BJ (cell line): ENCODE results near the gene C19orf38. TPM values are rescaled to one million over a fixed set of nuclear protein-coding genes. Genes with fewer than 3 reads are reported as not detected.

Experiments used
- CTCF ChIA-PET: fragments of 350-600 bp; formaldehyde crosslinking; extraction: SDS; loops from one replicate; lab custom pipeline; 2021; ENCODE audit warnings: antibody characterized with exemption, inconsistent platforms; lab: Yijun Ruan, JAX
- POLR2A ChIA-PET: fragments of 300-600 bp; sonication (Branson Sonifier 250); formaldehyde crosslinking; extraction: SDS; loops from one replicate; lab custom pipeline; 2021; ENCODE audit warnings: antibody characterized with exemption; lab: Charles Lee
- DNase-seq: peaks from one replicate; pipeline ENCODE4 v3.0.0-alpha.2; 2011; ENCODE audit warnings: low read depth
- H3K27me3 ChIP-seq: 2 replicates; pipeline ENCODE4 v1.6.0; 2011; ENCODE audit warnings: low read length; ENCODE audit not compliant: control insufficient read depth, insufficient read depth
- H3K36me3 ChIP-seq: 2 replicates; pipeline ENCODE4 v1.5.1; 2011; ENCODE audit warnings: low read length; ENCODE audit not compliant: control insufficient read depth, insufficient read depth
- H3K4me3 ChIP-seq: 2 replicates; pipeline ENCODE4 v1.5.1; 2011; ENCODE audit warnings: low read depth, mild to moderate bottlenecking, control low read depth, low read length
- polyA plus RNA-seq: library from polyadenylated mRNA; depleted of rRNA; stranded (reverse); fragments of >200 nt; gene quantifications from 2 replicates; pipeline ENCODE4 v1.2.3, GENCODE V29; 2011
- TF ChIP-seq, protein P1 (sequence below): IDR thresholded peaks from 2 replicates; pipeline ENCODE4 v1.5.1; 2011; ENCODE audit warnings: low read depth, mild to moderate bottlenecking, control low read depth, inconsistent platforms, low read length, moderate library complexity; ENCODE audit not compliant: insufficient read depth

Gene C19orf38
- polyA plus RNA-seq, 1 experiment = 0.26 TPM

- DNase-seq = no peak
- POLR2A ChIA-PET = no interaction called here
- TF ChIP-seq, protein P1, sequence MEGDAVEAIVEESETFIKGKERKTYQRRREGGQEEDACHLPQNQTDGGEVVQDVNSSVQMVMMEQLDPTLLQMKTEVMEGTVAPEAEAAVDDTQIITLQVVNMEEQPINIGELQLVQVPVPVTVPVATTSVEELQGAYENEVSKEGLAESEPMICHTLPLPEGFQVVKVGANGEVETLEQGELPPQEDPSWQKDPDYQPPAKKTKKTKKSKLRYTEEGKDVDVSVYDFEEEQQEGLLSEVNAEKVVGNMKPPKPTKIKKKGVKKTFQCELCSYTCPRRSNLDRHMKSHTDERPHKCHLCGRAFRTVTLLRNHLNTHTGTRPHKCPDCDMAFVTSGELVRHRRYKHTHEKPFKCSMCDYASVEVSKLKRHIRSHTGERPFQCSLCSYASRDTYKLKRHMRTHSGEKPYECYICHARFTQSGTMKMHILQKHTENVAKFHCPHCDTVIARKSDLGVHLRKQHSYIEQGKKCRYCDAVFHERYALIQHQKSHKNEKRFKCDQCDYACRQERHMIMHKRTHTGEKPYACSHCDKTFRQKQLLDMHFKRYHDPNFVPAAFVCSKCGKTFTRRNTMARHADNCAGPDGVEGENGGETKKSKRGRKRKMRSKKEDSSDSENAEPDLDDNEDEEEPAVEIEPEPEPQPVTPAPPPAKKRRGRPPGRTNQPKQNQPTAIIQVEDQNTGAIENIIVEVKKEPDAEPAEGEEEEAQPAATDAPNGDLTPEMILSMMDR = no peak
Measured at GRCh38 chr19:10908380-10908960, 60.3 kb downstream of the C19orf38 start.

GRCh38 chr19:10911579-10912363 is 63.6 kb downstream of the C19orf38 start:
- TF ChIP-seq, protein P1 = no peak
- ChIA-PET CTCF (interaction anchor here (0.8 to 1.5 kb wide), 3 partner anchors 9 to 48 kb away, joined by 3 to 6 read pairs (median 4); no protein-coding TSS in a partner anchor), POLR2A (no interaction called here)

More at GRCh38 chr19:10908380-10908960, 60.3 kb downstream of the C19orf38 start:
- Histone ChIP-seq H3K36me3 (peaks cover 28% of the 10 kb centered on the region), H3K27me3 (no peaks in the 10 kb centered on the region), H3K4me3 (no peak overlapping the region)
- CTCF ChIA-PET = no interaction called here

DNA sequence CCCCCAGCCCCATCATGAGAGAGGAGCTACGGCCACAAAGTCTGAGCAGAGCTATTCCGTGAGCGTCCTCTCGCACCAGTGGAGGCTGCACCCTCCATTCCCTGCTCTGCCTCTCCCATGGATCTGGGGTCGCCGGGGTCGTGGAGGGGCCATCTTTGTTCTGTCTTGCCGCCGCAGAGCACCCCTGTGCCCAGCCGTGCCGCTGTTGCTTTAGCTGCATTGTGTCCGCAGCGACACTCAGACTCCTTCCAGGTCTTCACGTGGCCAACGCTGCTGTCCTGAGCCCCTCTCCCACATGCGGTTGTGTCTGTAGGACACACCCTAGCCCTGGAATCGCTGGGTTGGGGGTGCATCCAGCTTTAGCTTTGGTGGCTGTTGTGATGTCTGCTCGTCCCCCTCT is 64.4 kb downstream of the C19orf38 start:
- H3K36me3 ChIP-seq = peaks cover 37% of the 10 kb centered on the region
- ChIA-PET POLR2A (no interaction called here), CTCF (interaction anchor here (0.9 to 1.5 kb wide), 3 partner anchors 9 to 48 kb away, joined by 3 to 6 read pairs (median 4); no protein-coding TSS in a partner anchor)
- no peaks in the 10 kb centered on the region for H3K27me3 ChIP-seq
- TF ChIP-seq, protein P1 = no peak
- H3K4me3 ChIP-seq = no peak overlapping the region
- DNase-seq = no peak

More at GRCh38 chr19:10911579-10912363, 63.6 kb downstream of the C19orf38 start:
- Histone ChIP-seq H3K27me3 (no peaks in the 10 kb centered on the region), H3K36me3 (peaks cover 37% of the 10 kb centered on the region), H3K4me3 (no peak overlapping the region)
- DNase-seq = no peak

GRCh38 chr19:10913716-10914340 is 65.6 kb downstream of the C19orf38 start:
- ChIA-PET POLR2A (no interaction called here), CTCF (interaction anchor here (0.6 to 5.7 kb wide), 3 partner anchors 11 to 40 kb away, joined by 3 to 37 read pairs (median 3); no protein-coding TSS in a partner anchor)
- H3K27me3 ChIP-seq = no peaks in the 10 kb centered on the region
- H3K4me3 ChIP-seq = no peak overlapping the region
- TF ChIP-seq, protein P1 = no peak
- no peak for DNase-seq
- peaks cover 30% of the 10 kb centered on the region for H3K36me3 ChIP-seq
